IPS-NIHi7 (cell line): ENCODE results near the gene ZGPAT.

ENCODE experiments used
- DNase-seq: peaks from one replicate; pipeline ENCODE4 v3.0.0; 2012; ENCODE audit warnings: mixed read lengths; ENCODE audit errors: extremely low spot score

The ZGPAT gene

DNA sequence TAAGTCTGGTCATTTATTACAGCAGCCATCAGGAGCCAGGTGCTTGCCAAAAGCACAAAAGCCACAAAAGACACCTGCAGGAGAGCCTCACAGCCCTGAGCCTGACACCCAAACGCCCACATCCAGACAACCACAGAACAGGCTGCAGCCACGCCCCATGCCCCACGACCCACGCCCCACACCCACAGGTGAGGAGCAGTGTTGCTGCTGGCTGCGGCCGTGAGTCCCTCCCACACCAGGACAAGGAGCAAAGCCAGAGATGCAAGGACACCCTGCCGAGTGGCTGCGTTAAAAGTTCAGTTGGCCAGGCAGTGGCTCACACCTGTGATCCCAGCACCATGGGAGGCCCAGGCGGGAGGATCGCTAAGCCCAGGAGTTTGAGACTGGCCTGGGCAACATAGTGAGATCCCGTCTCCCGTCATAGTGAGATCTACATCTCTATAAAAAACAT, 74.7 kb downstream of the ZGPAT start:
- no peak for DNase-seq

DNA sequence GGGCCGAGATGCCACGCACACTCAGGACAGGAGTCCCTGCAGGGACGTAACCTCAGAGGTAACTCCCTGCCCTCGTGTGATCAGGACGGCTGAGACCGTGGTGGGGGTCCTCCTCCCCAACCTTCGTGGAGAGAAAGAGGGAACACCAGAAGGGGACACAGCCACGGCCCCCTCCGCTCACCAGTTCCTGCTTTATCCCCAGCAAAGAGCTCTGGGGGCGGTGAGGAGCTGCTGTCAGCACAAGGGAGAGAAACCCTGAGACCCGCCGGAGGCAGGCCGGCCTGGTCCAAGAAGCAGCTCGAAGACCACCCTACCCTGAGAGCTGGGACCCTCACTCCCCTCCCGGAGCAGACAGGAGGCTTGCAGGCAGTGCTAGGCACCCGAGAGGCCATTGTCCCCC, 76.1 kb downstream of the ZGPAT start:
- no peak for DNase-seq

DNA sequence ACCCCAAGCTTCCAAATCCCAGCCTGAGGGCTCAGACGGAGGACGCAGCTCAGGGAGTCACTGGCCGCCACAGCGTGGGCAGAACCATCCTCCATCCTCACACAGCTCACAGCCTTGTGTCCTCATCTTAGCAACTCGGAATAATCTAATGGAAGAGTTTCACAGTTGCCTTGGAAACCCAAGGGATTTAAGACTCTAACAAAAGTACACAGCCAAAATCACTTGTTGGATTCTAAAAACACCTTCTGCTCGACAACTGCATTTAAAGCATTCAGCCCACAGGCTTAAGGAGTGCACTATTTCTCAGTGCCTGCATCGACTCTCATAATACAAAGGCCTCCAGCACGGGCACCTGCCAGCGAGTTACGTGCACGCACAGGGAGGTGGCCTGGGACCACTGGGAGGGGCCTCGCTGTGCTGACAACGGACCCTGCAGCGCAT, 77.9 kb downstream of the ZGPAT start:
- no peak for DNase-seq
